ENCODE results near the gene PRXL2A. TPM values are rescaled to one million over a fixed set of nuclear protein-coding genes. Genes with fewer than 3 reads are reported as not detected.

Gene PRXL2A
- total and polyA plus RNA-seq, 2 experiments from 2014 or later, result 31.8 to 51.7 TPM

DNA sequence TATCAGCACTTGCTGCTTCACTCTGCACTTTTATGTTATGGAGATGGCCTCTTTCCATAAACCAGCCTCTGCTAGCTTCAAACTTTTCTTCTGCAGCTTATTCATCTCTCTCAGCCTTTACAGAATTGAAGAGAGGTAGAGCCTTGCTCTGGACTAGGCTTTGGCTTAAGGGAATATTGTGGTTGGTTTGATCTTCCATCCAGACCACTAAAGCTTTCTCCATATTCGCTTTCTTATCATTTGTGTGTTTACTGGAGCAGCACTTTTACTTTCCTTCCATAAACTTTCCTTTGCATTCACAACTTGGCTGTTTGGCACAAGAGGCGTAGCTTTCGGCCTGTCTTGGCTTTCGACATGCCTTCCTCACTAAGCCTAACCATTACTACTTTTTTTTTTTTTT lies 28.2 kb upstream of the PRXL2A start (continued):
- TF ChIP-seq ZNF114 (CRISPR knock-in tag; IDR thresholded peaks at IDR 0.05), result no peak

GRCh38 chr10:80382989-80383388 lies 25.4 kb upstream of the PRXL2A start:
- Histone ChIP-seq H3K27ac (ENCODE audit: low read depth) (no peak overlapping the region), H3K4me1 (ENCODE audit: insufficient read depth) (no peaks in the 10 kb centered on the region), H3K4me2 (no peak overlapping the region), H3K4me3 (no peak overlapping the region), H3K36me3 (ENCODE audit: insufficient read depth) (no peaks in the 10 kb centered on the region), H3K27me3 (ENCODE audit: insufficient read depth) (no peaks in the 10 kb centered on the region), H4K20me1 (replicated peaks; ENCODE audit: insufficient read depth) (no peaks in the 10 kb centered on the region), H3K9me2 (ENCODE audit: insufficient read depth) (no peaks in the 10 kb centered on the region), H3K79me2 (replicated peaks; ENCODE audit: insufficient read depth) (no peaks in the 10 kb centered on the region), H2AFZ (no peak overlapping the region), H3F3A (replicated peaks; ENCODE audit: low read depth) (no peaks in the 10 kb centered on the region)
- DNase-seq (ENCODE audit: low spot score), result peak; percentile 84
- H3K36me3 Mint-ChIP-seq (ENCODE audit: low read depth), result no peaks in the 10 kb centered on the region
- no peak overlapping the region; the same call in 1 of the 2 replicates for H3K27ac Mint-ChIP-seq
- peak; percentile 52; the same call in 2 of the 3 replicates for ATAC-seq
- H3K9me3 Mint-ChIP-seq, result no peaks in the 10 kb centered on the region
- peaks cover 5% of the 10 kb centered on the region; the same call in 2 of the 3 replicates for H3K4me1 Mint-ChIP-seq
- H3K4me3 Mint-ChIP-seq, result no peak overlapping the region
- no peak for TF ChIP-seq ZNF331 (CRISPR knock-in tag; IDR thresholded peaks at IDR 0.05; ENCODE audit: low read depth)
- TF ChIP-seq CTCF (conservative IDR thresholded peaks at IDR 0.05; ENCODE audit: low read depth in 2 of 2), result peak; percentile 79 to 86
- H3K27me3 Mint-ChIP-seq (ENCODE audit: insufficient read depth, low read depth, poor library complexity), result peaks cover 2% of the 10 kb centered on the region

DNA sequence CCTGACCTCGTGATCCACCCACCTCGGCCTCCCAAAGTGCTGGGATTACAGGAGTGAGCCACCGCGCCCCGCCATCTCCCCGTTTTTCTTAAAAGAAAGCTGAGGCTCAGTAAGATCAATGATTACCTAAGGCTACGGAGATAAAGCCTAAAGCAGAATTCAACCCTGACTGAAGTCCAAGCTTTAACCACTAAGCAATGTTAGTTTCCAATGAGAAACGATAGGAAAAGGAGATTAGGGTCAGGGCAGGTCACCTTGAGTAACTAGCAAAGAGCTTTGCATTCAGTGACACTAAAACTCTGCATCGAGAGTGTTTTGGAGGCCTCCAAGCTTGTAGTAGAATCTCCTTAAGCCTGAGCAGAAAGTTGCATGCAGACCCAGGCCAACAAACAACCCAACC lies 17.6 kb upstream of the PRXL2A start:
- H3K4me2 ChIP-seq, result no peak overlapping the region
- no peaks in the 10 kb centered on the region for H3K36me3 Mint-ChIP-seq (ENCODE audit: low read depth)
- H3K4me3 ChIP-seq, result no peak overlapping the region
- no peaks in the 10 kb centered on the region for H3K9me3 Mint-ChIP-seq
- no peaks in the 10 kb centered on the region for H3K4me1 ChIP-seq (ENCODE audit: insufficient read depth)
- no peaks in the 10 kb centered on the region for H4K20me1 ChIP-seq (replicated peaks; ENCODE audit: insufficient read depth)
- H3F3A ChIP-seq (replicated peaks; ENCODE audit: low read depth), result no peaks in the 10 kb centered on the region
- no peak for ATAC-seq
- TF ChIP-seq JUNB (IDR thresholded peaks at IDR 0.05; ENCODE audit: unreplicated experiment) (no peak), EZH2 (IDR thresholded peaks at IDR 0.05; ENCODE audit: low read depth, unreplicated experiment) (no peak)
- no peak for DNase-seq (ENCODE audit: low spot score)
- no peak overlapping the region for H3K27ac ChIP-seq (ENCODE audit: low read depth)
- no peaks in the 10 kb centered on the region for H3K9me2 ChIP-seq (ENCODE audit: insufficient read depth)
- H3K27ac Mint-ChIP-seq, result no peak overlapping the region
- H3K36me3 ChIP-seq (ENCODE audit: insufficient read depth), result no peaks in the 10 kb centered on the region
- no peaks in the 10 kb centered on the region for H3K79me2 ChIP-seq (replicated peaks; ENCODE audit: insufficient read depth)
- no peaks in the 10 kb centered on the region for H3K27me3 ChIP-seq (ENCODE audit: insufficient read depth)
- peaks cover 2% of the 10 kb centered on the region for H3K27me3 Mint-ChIP-seq (ENCODE audit: insufficient read depth, low read depth, poor library complexity)
- H3K4me3 Mint-ChIP-seq, result no peak overlapping the region
- no peaks in the 10 kb centered on the region for H3K4me1 Mint-ChIP-seq
- H2AFZ ChIP-seq, result no peak overlapping the region

GRCh38 chr10:80392250-80392649 lies 16.1 kb upstream of the PRXL2A start:
- no peak for DNase-seq (ENCODE audit: low spot score)
- Histone ChIP-seq H3F3A (replicated peaks; ENCODE audit: low read depth) (no peaks in the 10 kb centered on the region), H3K36me3 (ENCODE audit: insufficient read depth) (no peaks in the 10 kb centered on the region), H4K20me1 (replicated peaks; ENCODE audit: insufficient read depth) (no peaks in the 10 kb centered on the region), H3K27me3 (ENCODE audit: insufficient read depth) (no peaks in the 10 kb centered on the region), H3K9me2 (ENCODE audit: insufficient read depth) (no peaks in the 10 kb centered on the region), H3K79me2 (replicated peaks; ENCODE audit: insufficient read depth) (no peaks in the 10 kb centered on the region), H3K4me3 (no peak overlapping the region), H2AFZ (no peak overlapping the region), H3K4me2 (no peak overlapping the region), H3K27ac (ENCODE audit: low read depth) (no peak overlapping the region), H3K4me1 (ENCODE audit: insufficient read depth) (no peaks in the 10 kb centered on the region)
- peaks cover 2% of the 10 kb centered on the region for H3K27me3 Mint-ChIP-seq (ENCODE audit: insufficient read depth, low read depth, poor library complexity)
- H3K9me3 Mint-ChIP-seq, result no peaks in the 10 kb centered on the region
- no peak overlapping the region for H3K4me3 Mint-ChIP-seq
- H3K4me1 Mint-ChIP-seq, result no peaks in the 10 kb centered on the region
- H3K27ac Mint-ChIP-seq, result no peak overlapping the region
- no peak for ATAC-seq
- no peaks in the 10 kb centered on the region for H3K36me3 Mint-ChIP-seq (ENCODE audit: low read depth)
- TF ChIP-seq, protein P1, sequence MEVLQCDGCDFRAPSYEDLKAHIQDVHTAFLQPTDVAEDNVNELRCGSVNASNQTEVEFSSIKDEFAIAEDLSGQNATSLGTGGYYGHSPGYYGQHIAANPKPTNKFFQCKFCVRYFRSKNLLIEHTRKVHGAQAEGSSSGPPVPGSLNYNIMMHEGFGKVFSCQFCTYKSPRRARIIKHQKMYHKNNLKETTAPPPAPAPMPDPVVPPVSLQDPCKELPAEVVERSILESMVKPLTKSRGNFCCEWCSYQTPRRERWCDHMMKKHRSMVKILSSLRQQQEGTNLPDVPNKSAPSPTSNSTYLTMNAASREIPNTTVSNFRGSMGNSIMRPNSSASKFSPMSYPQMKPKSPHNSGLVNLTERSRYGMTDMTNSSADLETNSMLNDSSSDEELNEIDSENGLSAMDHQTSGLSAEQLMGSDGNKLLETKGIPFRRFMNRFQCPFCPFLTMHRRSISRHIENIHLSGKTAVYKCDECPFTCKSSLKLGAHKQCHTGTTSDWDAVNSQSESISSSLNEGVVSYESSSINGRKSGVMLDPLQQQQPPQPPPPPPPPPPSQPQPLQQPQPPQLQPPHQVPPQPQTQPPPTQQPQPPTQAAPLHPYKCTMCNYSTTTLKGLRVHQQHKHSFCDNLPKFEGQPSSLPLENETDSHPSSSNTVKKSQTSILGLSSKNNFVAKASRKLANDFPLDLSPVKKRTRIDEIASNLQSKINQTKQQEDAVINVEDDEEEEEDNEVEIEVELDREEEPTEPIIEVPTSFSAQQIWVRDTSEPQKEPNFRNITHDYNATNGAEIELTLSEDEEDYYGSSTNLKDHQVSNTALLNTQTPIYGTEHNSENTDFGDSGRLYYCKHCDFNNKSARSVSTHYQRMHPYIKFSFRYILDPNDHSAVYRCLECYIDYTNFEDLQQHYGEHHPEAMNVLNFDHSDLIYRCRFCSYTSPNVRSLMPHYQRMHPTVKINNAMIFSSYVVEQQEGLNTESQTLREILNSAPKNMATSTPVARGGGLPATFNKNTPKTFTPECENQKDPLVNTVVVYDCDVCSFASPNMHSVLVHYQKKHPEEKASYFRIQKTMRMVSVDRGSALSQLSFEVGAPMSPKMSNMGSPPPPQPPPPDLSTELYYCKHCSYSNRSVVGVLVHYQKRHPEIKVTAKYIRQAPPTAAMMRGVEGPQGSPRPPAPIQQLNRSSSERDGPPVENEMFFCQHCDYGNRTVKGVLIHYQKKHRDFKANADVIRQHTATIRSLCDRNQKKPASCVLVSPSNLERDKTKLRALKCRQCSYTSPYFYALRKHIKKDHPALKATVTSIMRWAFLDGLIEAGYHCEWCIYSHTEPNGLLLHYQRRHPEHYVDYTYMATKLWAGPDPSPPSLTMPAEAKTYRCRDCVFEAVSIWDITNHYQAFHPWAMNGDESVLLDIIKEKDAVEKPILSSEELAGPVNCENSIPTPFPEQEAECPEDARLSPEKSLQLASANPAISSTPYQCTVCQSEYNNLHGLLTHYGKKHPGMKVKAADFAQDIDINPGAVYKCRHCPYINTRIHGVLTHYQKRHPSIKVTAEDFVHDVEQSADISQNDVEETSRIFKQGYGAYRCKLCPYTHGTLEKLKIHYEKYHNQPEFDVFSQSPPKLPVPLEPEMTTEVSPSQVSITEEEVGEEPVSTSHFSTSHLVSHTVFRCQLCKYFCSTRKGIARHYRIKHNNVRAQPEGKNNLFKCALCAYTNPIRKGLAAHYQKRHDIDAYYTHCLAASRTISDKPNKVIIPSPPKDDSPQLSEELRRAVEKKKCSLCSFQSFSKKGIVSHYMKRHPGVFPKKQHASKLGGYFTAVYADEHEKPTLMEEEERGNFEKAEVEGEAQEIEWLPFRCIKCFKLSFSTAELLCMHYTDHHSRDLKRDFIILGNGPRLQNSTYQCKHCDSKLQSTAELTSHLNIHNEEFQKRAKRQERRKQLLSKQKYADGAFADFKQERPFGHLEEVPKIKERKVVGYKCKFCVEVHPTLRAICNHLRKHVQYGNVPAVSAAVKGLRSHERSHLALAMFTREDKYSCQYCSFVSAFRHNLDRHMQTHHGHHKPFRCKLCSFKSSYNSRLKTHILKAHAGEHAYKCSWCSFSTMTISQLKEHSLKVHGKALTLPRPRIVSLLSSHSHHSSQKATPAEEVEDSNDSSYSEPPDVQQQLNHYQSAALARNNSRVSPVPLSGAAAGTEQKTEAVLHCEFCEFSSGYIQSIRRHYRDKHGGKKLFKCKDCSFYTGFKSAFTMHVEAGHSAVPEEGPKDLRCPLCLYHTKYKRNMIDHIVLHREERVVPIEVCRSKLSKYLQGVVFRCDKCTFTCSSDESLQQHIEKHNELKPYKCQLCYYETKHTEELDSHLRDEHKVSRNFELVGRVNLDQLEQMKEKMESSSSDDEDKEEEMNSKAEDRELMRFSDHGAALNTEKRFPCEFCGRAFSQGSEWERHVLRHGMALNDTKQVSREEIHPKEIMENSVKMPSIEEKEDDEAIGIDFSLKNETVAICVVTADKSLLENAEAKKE (CRISPR knock-in tag; IDR thresholded peaks at IDR 0.05), result no peak
- TF ChIP-seq NANOG (IDR thresholded peaks at IDR 0.05; ENCODE audit: borderline replicate concordance), result no peak

Data from GM23338 (cell line).